Endothelial cell of umbilical vein (primary cell): ENCODE results near the gene PXK. TPM values are rescaled to one million over a fixed set of nuclear protein-coding genes. Genes with fewer than 3 reads are reported as not detected.

Experiments
- BruUV-seq: library from RNA; stranded (reverse); fragments of 400-500 nt; replicated peaks from 2 replicates; lab custom pipeline; 2021; lab: Mats Ljungman, UMichigan
- CTCF ChIA-PET: fragments of 300-600, 350-600 bp; sonication (Branson Sonifier 250); formaldehyde crosslinking; loops from one replicate; lab custom pipeline; 2021; ENCODE audit warnings: antibody characterized with exemption, inconsistent platforms; lab: Charles Lee
- POLR2A ChIA-PET: fragments of 300-600, 350-600 bp; sonication (Branson Sonifier 250); formaldehyde crosslinking; loops from one replicate; lab custom pipeline; 2021; ENCODE audit warnings: antibody characterized with exemption, inconsistent platforms; lab: Charles Lee
- DNase-seq: peaks from one replicate; pipeline ENCODE4 v3.0.0-alpha.2; 2011; ENCODE audit warnings: low read depth, low spot score
- FAIRE-seq: peaks from 2 replicates; lab custom pipeline; 2011; peaks lifted over from hg19 to GRCh38; lab: Jason Lieb, UNC
- H2AFZ ChIP-seq: 2 replicates; pipeline ENCODE4 v1.6.0; 2012; ENCODE audit warnings: low read depth, low read length, control low read depth, inconsistent platforms
- H3K27ac ChIP-seq: 2 replicates; pipeline ENCODE4 v1.5.1; 2011; ENCODE audit warnings: low read depth, mild to moderate bottlenecking, control low read depth, low read length, moderate library complexity; ENCODE audit not compliant: insufficient read depth
- H3K27me3 ChIP-seq, 2 experiments: 2 replicates each; pipeline versions ENCODE4 v1.6.0 to v1.6.1; 2011; ENCODE audit warnings: low read length in 2 of 2, mixed read lengths in 1 of 2; ENCODE audit not compliant: control insufficient read depth in 2 of 2, insufficient read depth in 2 of 2
- H3K36me3 ChIP-seq, 2 experiments: 2 replicates in 1 of 2; 3 replicates in 1 of 2; pipeline ENCODE4 v1.5.1; 2011; ENCODE audit warnings: low read length in 2 of 2, mild to moderate bottlenecking in 1 of 2, moderate library complexity in 1 of 2; ENCODE audit not compliant: control insufficient read depth in 2 of 2, insufficient read depth in 2 of 2; ENCODE audit errors: extremely low read depth in 1 of 2
- H3K4me1 ChIP-seq: 3 replicates; pipeline ENCODE4 v1.5.1; 2011; ENCODE audit warnings: mild to moderate bottlenecking, low read length; ENCODE audit not compliant: control insufficient read depth, insufficient read depth; ENCODE audit errors: extremely low read depth
- H3K4me2 ChIP-seq: 2 replicates; pipeline ENCODE4 v1.6.1; 2011; ENCODE audit warnings: low read length, control low read depth, mixed read lengths; ENCODE audit not compliant: insufficient read depth
- H3K4me3 ChIP-seq, 3 experiments: fragments of 200-600 bp in 1 of 3; sonication (generic), shearing (Covaris generic) in 1 of 3; replicated peaks in 1 of 3; 2 replicates each; pipeline ENCODE4 v1.5.1; 2011 to 2016; ENCODE audit warnings: control low read depth in 3 of 3, low read length in 3 of 3, mild to moderate bottlenecking in 2 of 3, inconsistent platforms in 1 of 3, low read depth in 1 of 3, moderate library complexity in 1 of 3; ENCODE audit not compliant: insufficient read depth in 1 of 3
- H3K79me2 ChIP-seq: 2 replicates; pipeline ENCODE4 v1.6.0; 2012; ENCODE audit warnings: low read length, inconsistent platforms; ENCODE audit not compliant: control insufficient read depth, insufficient read depth
- H3K9ac ChIP-seq: replicated peaks from 2 replicates; pipeline ENCODE3; 2011; ENCODE audit warnings: low read length, control low read depth; ENCODE audit not compliant: insufficient read depth; ENCODE audit errors: extremely low read depth
- H3K9me1 ChIP-seq: replicated peaks from 3 replicates; pipeline ENCODE4 v1.6.0; 2011; ENCODE audit warnings: mild to moderate bottlenecking, low read length; ENCODE audit not compliant: control insufficient read depth, insufficient read depth; ENCODE audit errors: extremely low read depth
- H3K9me3 ChIP-seq: replicated peaks from 2 replicates; pipeline ENCODE4 v1.5.1; 2012; ENCODE audit warnings: low read length, inconsistent platforms; ENCODE audit not compliant: control insufficient read depth, insufficient read depth
- H4K20me1 ChIP-seq: replicated peaks from 2 replicates; pipeline ENCODE3; 2011; ENCODE audit warnings: mild to moderate bottlenecking, low read length; ENCODE audit not compliant: control insufficient read depth, insufficient read depth; ENCODE audit errors: extremely low read depth
- CTCF ChIP-seq, 2 donors: IDR thresholded peaks; 1 replicate in 1 of 2; 2 replicates in 1 of 2; pipeline ENCODE4 v1.5.1; 2011; ENCODE audit warnings: low read length in 2 of 2, mild to moderate bottlenecking in 2 of 2, moderate library complexity in 2 of 2, control low read depth in 1 of 2, inconsistent platforms in 1 of 2, low read depth in 1 of 2; ENCODE audit not compliant: insufficient read depth in 1 of 2; ENCODE audit errors: extremely low read depth in 1 of 2
- EZH2 ChIP-seq: IDR thresholded peaks from 2 replicates; pipeline ENCODE4 v1.6.1; 2012; ENCODE audit warnings: borderline replicate concordance, low read depth, mild to moderate bottlenecking, moderate library complexity, low read length, inconsistent platforms; ENCODE audit not compliant: severe bottlenecking
- FOS ChIP-seq: IDR thresholded peaks from 2 replicates; pipeline ENCODE4 v1.6.1; 2011; ENCODE audit warnings: mild to moderate bottlenecking, low read length, moderate library complexity, borderline replicate concordance; ENCODE audit not compliant: insufficient read depth
- JUN ChIP-seq: IDR thresholded peaks from 2 replicates; pipeline ENCODE4 v1.6.1; 2011; ENCODE audit warnings: borderline replicate concordance, low read depth; ENCODE audit not compliant: insufficient read length, insufficient read depth
- MAX ChIP-seq: IDR thresholded peaks from 2 replicates; pipeline ENCODE4 v1.6.1; 2011; ENCODE audit not compliant: insufficient read depth, insufficient read length
- MYC ChIP-seq: IDR thresholded peaks from one replicate; pipeline ENCODE4 v1.6.1; 2011; ENCODE audit warnings: mild to moderate bottlenecking, low read depth, low read length
- POLR2A ChIP-seq: IDR thresholded peaks from 2 replicates; pipeline ENCODE4 v1.6.1; 2012; ENCODE audit warnings: low read depth, mild to moderate bottlenecking, control low read depth, low read length
- POLR2AphosphoS5 ChIP-seq: IDR thresholded peaks from 2 replicates; pipeline ENCODE4 v1.6.1; 2012; ENCODE audit warnings: low read depth, mild to moderate bottlenecking, control low read depth, low read length, moderate library complexity; ENCODE audit not compliant: insufficient read depth
- dilution Hi-C: fragments of 300-500 bp; cut with MboI; formaldehyde crosslinking; loops from one replicate; pipeline ENCODE4 v1.15.0; 2019; ENCODE audit warnings: low sequenced_read_pairs; ENCODE audit not compliant: extremely low pct_ligation_motif_present
- intact Hi-C: fragments of 100-400 bp; cut with micrococcal nuclease; formaldehyde crosslinking; loops from one replicate; pipeline ENCODE4 v1.10.0; 2022
- polyA plus RNA-seq, 4 experiments: library from polyadenylated mRNA; depleted of rRNA in 3 of 4; stranded (reverse) in 3 of 4; unstranded in 1 of 4; fragments of >200 nt; gene quantifications; 2 replicates each; pipeline versions ENCODE4 v1.2.1 to v1.2.3, GENCODE V29; 2011 to 2012; ENCODE audit warnings: missing spikeins in 1 of 4
- total RNA-seq: library from RNA; stranded (reverse); gene quantifications from 2 replicates; pipeline ENCODE4 v1.2.3, GENCODE V29; 2021

Gene PXK
- total and polyA plus RNA-seq, 2 donors (not counting 3 experiments of a cell fraction or from before 2014, with no cell fraction given) = 11.3 to 14.6 TPM

- Histone ChIP-seq H3K79me2 (no peaks in the 10 kb centered on the region), H3K36me3 (no peaks in the 10 kb centered on the region), H3K9me3 (no peaks in the 10 kb centered on the region), H3K4me3 (no peak overlapping the region), H3K4me1 (peaks cover 3% of the 10 kb centered on the region), H3K27me3 (no peaks in the 10 kb centered on the region), H3K9me1 (no peaks in the 10 kb centered on the region), H2AFZ (no peak overlapping the region), H3K4me2 (no peak overlapping the region), H3K9ac (no peak overlapping the region), H4K20me1 (no peaks in the 10 kb centered on the region), H3K27ac (no peak overlapping the region)
- BruUV-seq = no TSS peak
- no peak for DNase-seq
- TF ChIP-seq POLR2AphosphoS5 (no peak), EZH2 (no peak), FOS (no peak), MYC (no peak), POLR2A (no peak)
- ChIA-PET CTCF (interaction anchor here (1.0 to 1.5 kb wide), 2 partner anchors 21 to 87 kb away, joined by 3 to 4 read pairs; partner anchors contain the start of gene KCTD6), POLR2A (no interaction called here)
- no peak for FAIRE-seq
- dilution Hi-C loops (no loop called here), intact Hi-C loops (no loop called here)
Observed at GRCh38 chr3:58470363-58471024, 137.8 kb downstream of the PXK start.

GRCh38 chr3:58471025-58471887 is 138.6 kb downstream of the PXK start:
- dilution Hi-C loops = no loop called here
- Histone ChIP-seq H3K9me3 (no peaks in the 10 kb centered on the region), H3K36me3 (no peaks in the 10 kb centered on the region), H3K9ac (no peak overlapping the region), H3K4me2 (no peak overlapping the region), H3K9me1 (no peaks in the 10 kb centered on the region), H4K20me1 (no peaks in the 10 kb centered on the region), H3K27me3 (no peaks in the 10 kb centered on the region), H3K4me3 (no peak overlapping the region), H3K27ac (no peak overlapping the region), H3K4me1 (peaks cover 3% of the 10 kb centered on the region), H3K79me2 (no peaks in the 10 kb centered on the region), H2AFZ (peak overlapping the region; percentile 39)
- DNase-seq (peak; percentile 49), FAIRE-seq (peak; percentile 62)
- CTCF ChIA-PET = interaction anchor here (1.0 kb wide), 1 partner anchor 21 kb away, joined by 4 read pairs; the partner anchor contains the start of gene KCTD6
- TF ChIP-seq MYC (no peak), EZH2 (no peak), MAX (no peak), JUN (no peak), CTCF (IDR thresholded peaks at IDR 0.05; ENCODE audit: extremely low read depth in 1 of 2, insufficient read depth in 1 of 2, low read depth in 1 of 2, low read length in 2 of 2) (no peak)
- intact Hi-C loops = no loop called here
- POLR2A ChIA-PET = no interaction called here
- BruUV-seq = no TSS peak
